ENCODE data around the gene ZNF207. TPM values are rescaled to one million over a fixed set of nuclear protein-coding genes. Genes with fewer than 3 reads are reported as not detected.

Gene ZNF207
- total RNA-seq, 1 experiment from 2014 or later: 296 TPM

DNA sequence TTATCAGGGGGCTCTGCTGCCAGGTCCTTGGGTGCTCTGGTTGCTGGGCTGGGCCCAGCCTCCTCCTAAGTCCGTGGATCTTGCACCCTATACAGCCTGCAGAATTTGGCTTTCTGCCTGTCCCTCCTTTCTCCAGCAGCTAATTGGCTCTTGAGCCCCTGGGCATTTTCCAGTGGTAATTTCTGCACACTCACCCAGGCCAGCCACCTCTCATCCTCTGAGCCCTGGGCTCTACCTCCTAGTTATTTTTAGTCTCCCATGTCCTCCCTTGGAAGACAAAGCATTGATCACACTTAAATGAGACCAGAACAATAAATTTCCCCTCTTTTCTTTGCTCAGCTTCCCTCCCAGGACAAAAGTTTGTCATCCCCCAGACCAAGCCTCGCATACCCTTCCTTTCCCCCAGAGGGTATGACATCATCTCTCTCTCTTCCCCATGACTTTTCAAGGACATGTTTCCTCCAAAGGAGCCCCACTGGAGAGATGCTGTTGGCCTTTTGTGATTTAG is 46.1 kb upstream of the ZNF207 start:
- Mint-ChIP-seq H3K27me3 (ENCODE audit: low read depth) (peaks cover 3% of the 10 kb centered on the region; the same call in 1 of the 2 replicates), H3K4me3 (peak overlapping the region in 1 of 2 experiments; percentile 47; a peak in 3 of 5 replicates), H3K4me1 (peaks cover 50% of the 10 kb centered on the region in 2 experiments), H3K9me3 (no peaks in the 10 kb centered on the region), H3K36me3 (ENCODE audit: insufficient read depth in 1 of 3, low read depth in 3 of 3) (peaks cover 5 to 36% (median 8%) of the 10 kb centered on the region in 3 experiments; a peak in 5 of 7 replicates), H3K27ac (peak overlapping the region; percentile 68 to 98 (median 97))
- Histone ChIP-seq H4K91ac (ENCODE audit: insufficient read length, low read depth, low read length) (no peak overlapping the region), H2AFZ (ENCODE audit: low read length) (no peak overlapping the region), H3K23ac (ENCODE audit: insufficient read length, low read depth, low read length) (no peak overlapping the region), H2BK12ac (ENCODE audit: insufficient read length, low read depth, low read length) (no peak overlapping the region), H3K9ac (ENCODE audit: extremely low read depth, insufficient read length, low read length) (no peak overlapping the region), H2BK120ac (ENCODE audit: low read depth, low read length, poor library complexity, severe bottlenecking) (no peak overlapping the region), H2BK20ac (ENCODE audit: low read depth, low read length, poor library complexity, severe bottlenecking) (no peak overlapping the region), H3K18ac (ENCODE audit: insufficient read length, low read depth, low read length) (no peak overlapping the region), H3K23me2 (ENCODE audit: insufficient read length, low read depth, low read length, poor library complexity, severe bottlenecking) (no peaks in the 10 kb centered on the region), H3K4me1 (ENCODE audit: insufficient read depth, low read length) (peaks cover 29% of the 10 kb centered on the region; the same call in 1 of the 2 replicates), H2BK15ac (ENCODE audit: low read depth, low read length) (no peak overlapping the region), H3K4me2 (ENCODE audit: insufficient read depth, insufficient read length, low read length) (no peak overlapping the region), H3K56ac (ENCODE audit: insufficient read length, low read depth, low read length) (no peak overlapping the region), H2AK5ac (ENCODE audit: insufficient read length, low read length) (no peak overlapping the region), H3K79me2 (ENCODE audit: insufficient read depth, low read length) (no peaks in the 10 kb centered on the region), H3K4ac (ENCODE audit: low read depth, low read length) (no peak overlapping the region), H3K9me3 (ENCODE audit: control insufficient read depth, low read depth, low read length) (no peaks in the 10 kb centered on the region), H3K27me3 (ENCODE audit: insufficient read depth, low read length) (no peaks in the 10 kb centered on the region), H3T11ph (ENCODE audit: low read length) (no peak overlapping the region), H4K8ac (replicated peaks; ENCODE audit: insufficient read length, low read depth, low read length) (no peak overlapping the region), H3K14ac (ENCODE audit: insufficient read depth, low read length) (no peak overlapping the region), H4K5ac (ENCODE audit: insufficient read length, low read depth, low read length) (no peak overlapping the region), H3K79me1 (ENCODE audit: insufficient read depth, low read depth, low read length, poor library complexity, severe bottlenecking) (no peaks in the 10 kb centered on the region), H4K20me1 (ENCODE audit: control insufficient read depth, insufficient read depth, insufficient read length) (no peaks in the 10 kb centered on the region), H3K27ac (ENCODE audit: insufficient read length, low read depth, low read length) (peak overlapping the region; percentile 21), H2BK5ac (ENCODE audit: insufficient read length, low read length) (no peak overlapping the region)
- no CpG with 5 or more reads among the region's 2 CpGs for WGBS (ENCODE audit: extremely low coverage, insufficient read length, low lambda C conversion rate)
- DNase-seq: no peak
- TF ChIP-seq, protein P1, sequence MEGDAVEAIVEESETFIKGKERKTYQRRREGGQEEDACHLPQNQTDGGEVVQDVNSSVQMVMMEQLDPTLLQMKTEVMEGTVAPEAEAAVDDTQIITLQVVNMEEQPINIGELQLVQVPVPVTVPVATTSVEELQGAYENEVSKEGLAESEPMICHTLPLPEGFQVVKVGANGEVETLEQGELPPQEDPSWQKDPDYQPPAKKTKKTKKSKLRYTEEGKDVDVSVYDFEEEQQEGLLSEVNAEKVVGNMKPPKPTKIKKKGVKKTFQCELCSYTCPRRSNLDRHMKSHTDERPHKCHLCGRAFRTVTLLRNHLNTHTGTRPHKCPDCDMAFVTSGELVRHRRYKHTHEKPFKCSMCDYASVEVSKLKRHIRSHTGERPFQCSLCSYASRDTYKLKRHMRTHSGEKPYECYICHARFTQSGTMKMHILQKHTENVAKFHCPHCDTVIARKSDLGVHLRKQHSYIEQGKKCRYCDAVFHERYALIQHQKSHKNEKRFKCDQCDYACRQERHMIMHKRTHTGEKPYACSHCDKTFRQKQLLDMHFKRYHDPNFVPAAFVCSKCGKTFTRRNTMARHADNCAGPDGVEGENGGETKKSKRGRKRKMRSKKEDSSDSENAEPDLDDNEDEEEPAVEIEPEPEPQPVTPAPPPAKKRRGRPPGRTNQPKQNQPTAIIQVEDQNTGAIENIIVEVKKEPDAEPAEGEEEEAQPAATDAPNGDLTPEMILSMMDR (conservative IDR thresholded peaks at IDR 0.05): no peak
